Stimulated activated CD8-positive, alpha-beta memory T cell treated with anti-CD3 and anti-CD28 coated beads, Interleukin-4, amount 100 ng/mL, for 4 hours (primary cell): ENCODE measurements around the gene RPL6.

Source experiments
- DNase-seq, 2 donors: peaks; one replicate each; pipeline ENCODE4 v3.0.0-alpha.2; 2020; ENCODE audit warnings: low read depth in 2 of 2, low spot score in 1 of 2

RPL6 gene

DNA sequence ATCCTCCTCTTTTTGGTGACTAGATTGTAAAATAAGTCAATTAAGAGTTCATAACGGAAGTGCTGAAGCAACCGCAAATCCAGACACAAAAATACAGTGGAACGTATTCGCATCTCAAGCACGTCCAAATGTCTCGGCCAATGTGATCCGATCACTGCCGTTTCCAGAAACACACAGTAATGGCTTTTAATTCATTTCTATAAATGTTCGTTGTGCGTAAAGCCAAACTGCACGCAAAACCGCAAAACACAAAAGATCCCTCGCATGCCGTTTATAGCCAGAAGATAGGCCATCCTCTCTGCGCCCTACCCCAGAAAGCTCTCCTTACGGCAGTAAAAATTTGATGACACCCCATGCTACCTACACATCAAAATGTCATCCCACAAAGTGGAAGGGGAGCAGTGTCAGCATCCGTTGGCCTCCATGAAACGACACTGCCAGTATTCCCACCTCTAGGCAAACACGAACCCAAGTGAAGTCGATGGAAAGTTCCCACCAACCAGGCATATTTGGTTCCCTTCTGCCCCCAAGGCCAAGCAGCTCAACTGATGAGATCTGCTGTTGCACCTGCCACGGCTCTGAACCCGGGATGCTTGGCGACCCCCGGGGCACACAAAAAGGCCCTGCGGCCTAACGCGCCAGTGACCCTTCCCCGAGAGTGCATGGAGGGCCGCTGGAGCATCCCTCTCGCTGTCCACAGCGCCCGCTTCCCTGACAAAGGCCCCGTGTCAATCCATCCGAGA, 28.6 kb downstream of the RPL6 start:
- no peak for DNase-seq

GRCh38 chr12:112375105-112375504, 34.3 kb downstream of the RPL6 start:
- DNase-seq, result no peak

- DNase-seq, result no peak
Observed at GRCh38 chr12:112374166-112374740, 35.2 kb downstream of the RPL6 start.

DNA sequence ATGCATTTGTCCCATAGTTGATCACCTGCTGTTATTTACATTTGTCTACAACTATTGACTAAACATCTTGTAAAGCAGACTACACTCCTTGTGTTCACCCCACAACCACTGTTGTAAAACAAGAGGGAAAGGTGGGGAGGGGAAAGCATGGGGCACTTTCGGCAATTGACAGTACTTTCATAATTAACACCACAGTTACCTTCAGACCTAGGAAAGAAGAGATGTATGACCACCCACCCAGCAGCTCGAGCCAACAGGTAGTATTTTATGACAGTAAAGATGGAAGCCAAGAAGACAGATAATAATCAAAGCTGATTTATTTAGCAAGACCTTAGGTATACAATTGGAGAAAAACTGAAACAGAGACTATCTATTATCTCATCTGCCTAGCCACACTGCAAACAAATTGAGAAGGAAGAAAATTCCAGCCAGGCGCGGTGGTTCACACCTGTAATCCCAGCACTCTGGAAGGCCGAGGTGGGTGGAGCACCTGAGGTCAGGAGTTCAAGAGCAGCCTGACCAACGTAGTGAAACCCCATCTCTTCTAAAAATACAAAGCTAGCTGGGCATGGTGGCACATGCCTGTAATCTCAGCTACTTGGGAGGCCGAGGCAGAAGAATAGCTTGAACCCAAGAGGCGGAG, 38.4 kb downstream of the RPL6 start:
- no peak for DNase-seq

- DNase-seq, result no peak
Observed at GRCh38 chr12:112370199-112370598, 39.2 kb downstream of the RPL6 start.

DNA sequence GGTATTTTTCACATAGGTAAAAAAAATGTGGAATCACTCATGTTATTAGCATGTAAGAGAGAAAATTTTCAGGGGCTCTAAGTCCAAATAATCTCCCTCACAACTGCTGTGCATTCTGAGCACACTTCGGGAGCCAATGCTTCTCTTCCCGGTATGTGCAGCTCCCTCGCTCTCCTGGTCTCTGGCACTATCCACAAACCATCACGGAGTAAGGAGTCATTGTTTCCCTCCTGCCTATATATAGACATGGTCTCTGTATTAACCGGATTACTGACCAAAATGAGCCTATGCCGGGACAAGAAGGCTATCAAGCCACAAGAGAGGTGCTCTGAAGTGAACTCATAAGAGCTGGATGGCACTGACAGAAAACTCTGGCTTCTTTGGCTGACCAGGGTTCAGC, 40.5 kb downstream of the RPL6 start:
- no peak for DNase-seq

DNA sequence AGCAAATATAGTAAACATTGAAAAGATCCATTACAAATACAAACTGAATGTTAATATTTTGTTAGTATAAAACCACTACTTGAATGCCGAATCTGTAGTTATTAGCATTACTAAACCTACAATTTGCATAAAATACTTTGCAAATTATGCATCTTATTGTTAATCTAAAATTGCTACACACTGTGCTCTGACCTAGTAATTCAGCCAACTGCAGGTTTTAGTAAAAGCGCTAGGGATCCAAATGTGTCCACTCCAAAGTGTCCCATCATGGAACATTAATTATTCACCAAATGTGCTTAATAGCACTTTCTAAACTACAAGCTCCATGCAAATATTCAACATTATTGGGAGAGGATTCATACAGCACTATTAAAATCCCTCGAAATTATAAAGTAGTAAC, 41.4 kb downstream of the RPL6 start:
- no peak for DNase-seq

- no peak for DNase-seq
Observed at GRCh38 chr12:112362310-112362709, 47.1 kb downstream of the RPL6 start.

DNA sequence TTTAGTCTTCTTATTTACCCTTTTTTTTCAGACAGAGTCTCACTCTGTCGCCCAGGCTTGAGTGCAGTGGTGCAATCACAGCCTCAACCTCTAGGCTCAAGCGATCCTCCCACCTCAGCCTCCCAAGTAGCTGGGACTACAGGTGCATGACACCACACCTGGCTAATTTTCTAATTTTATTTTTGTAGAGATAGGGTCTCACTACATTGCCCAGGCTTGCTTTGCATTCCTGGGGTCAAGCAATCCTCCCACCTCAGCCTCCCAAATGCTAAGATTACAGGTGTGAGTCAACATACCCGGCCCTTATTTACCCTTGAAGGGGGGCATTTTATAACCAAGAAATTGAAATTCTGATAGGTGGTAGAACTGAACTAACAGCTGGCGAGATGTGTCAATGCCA, 48.1 kb downstream of the RPL6 start:
- DNase-seq, result no peak

DNA sequence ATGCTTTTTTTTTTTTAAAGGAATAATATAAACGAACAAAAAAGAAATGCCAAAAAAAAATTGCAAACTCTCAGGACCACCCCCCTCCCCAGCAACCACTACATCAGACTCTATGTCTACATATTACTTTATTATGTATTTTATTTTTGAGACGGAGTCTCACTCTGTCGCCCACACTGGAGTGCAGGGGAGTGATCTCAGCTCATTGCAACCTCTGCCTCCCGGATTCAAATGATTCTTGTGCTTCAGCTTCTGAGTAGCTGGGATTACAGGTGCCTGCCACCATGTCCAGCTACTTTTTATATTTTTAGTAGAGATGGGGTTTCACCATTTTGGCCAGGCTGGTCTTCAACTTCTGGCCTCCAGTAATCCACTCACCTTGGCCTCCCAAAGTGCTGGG, 50.1 kb downstream of the RPL6 start:
- no peak for DNase-seq

- no peak for DNase-seq
Observed at GRCh38 chr12:112357214-112357613, 52.2 kb downstream of the RPL6 start.
